SK-N-SH (cell line): ENCODE data around the gene DSCAML1.

ENCODE experiments used
- CHD2 ChIP-seq: fragments of 150-350 bp; IDR thresholded peaks from 2 replicates; pipeline ENCODE4 v1.6.1; 2018; ENCODE audit warnings: low read length; ENCODE audit not compliant: partially characterized antibody
- CTCF ChIP-seq: fragments of 200-600 bp; sonication (generic); IDR thresholded peaks from 2 replicates; pipeline ENCODE4 v1.6.1; 2017; ENCODE audit warnings: antibody characterized with exemption, mild to moderate bottlenecking, moderate library complexity
- ELF1 ChIP-seq: IDR thresholded peaks from 2 replicates; pipeline ENCODE4 v1.4.0; 2012
- FOXM1 ChIP-seq: IDR thresholded peaks from 2 replicates; pipeline ENCODE4 v1.4.0; 2012; ENCODE audit warnings: low read depth, mild to moderate bottlenecking
- GABPA ChIP-seq: IDR thresholded peaks from 2 replicates; pipeline ENCODE4 v1.4.0; 2012; ENCODE audit warnings: low read depth, mild to moderate bottlenecking
- JUND ChIP-seq: IDR thresholded peaks from 2 replicates; pipeline ENCODE4 v1.4.0; 2012
- POLR2AphosphoS5 ChIP-seq: IDR thresholded peaks from 2 replicates; pipeline ENCODE4 v1.6.1; 2012; ENCODE audit warnings: low read depth, low read length
- RAD21 ChIP-seq: IDR thresholded peaks from 2 replicates; pipeline ENCODE4 v1.6.1; 2012; ENCODE audit warnings: mild to moderate bottlenecking, low read length
- REST ChIP-seq: IDR thresholded peaks from 2 replicates; pipeline ENCODE4 v1.6.1; 2012; ENCODE audit warnings: mild to moderate bottlenecking, low read depth, low read length, moderate library complexity
- RFX5 ChIP-seq: IDR thresholded peaks from 2 replicates; pipeline ENCODE4 v1.6.1; 2012; ENCODE audit warnings: mild to moderate bottlenecking, improper control_type of control experiment, low read length
- TAF1 ChIP-seq: IDR thresholded peaks from 2 replicates; pipeline ENCODE4 v1.6.1; 2012; ENCODE audit warnings: low read depth, mild to moderate bottlenecking, low read length, moderate library complexity, borderline replicate concordance
- TEAD4 ChIP-seq: IDR thresholded peaks from 2 replicates; pipeline ENCODE4 v1.4.0; 2012; ENCODE audit warnings: mild to moderate bottlenecking, borderline replicate concordance; ENCODE audit not compliant: insufficient read depth
- USF2 ChIP-seq: fragments of 150-350 bp; IDR thresholded peaks from 2 replicates; pipeline ENCODE4 v1.6.1; 2017; ENCODE audit warnings: antibody characterized with exemption, low read length, low read depth, borderline replicate concordance
- YY1 ChIP-seq: IDR thresholded peaks from 2 replicates; pipeline ENCODE4 v1.4.0; 2012; ENCODE audit warnings: low read depth, mild to moderate bottlenecking

GRCh38 chr11:117669616-117670015, 127.4 kb downstream of the DSCAML1 start:
- TF ChIP-seq USF2 = no peak
- TF ChIP-seq CTCF = no peak
- no peak for TF ChIP-seq ELF1
- no peak for TF ChIP-seq RAD21
- TF ChIP-seq POLR2AphosphoS5 = no peak
- TF ChIP-seq GABPA = no peak
- TF ChIP-seq TEAD4 = no peak
- TF ChIP-seq TAF1 = no peak
- TF ChIP-seq JUND = no peak
- TF ChIP-seq RFX5 = no peak
- TF ChIP-seq REST = no peak
- TF ChIP-seq FOXM1 = no peak
- TF ChIP-seq CHD2 = no peak
- TF ChIP-seq YY1 = no peak
